Measurements from ENCODE around the gene H2BK1.
A peak's percentile ranks its signal among the peaks of the same experiment; 100 is the strongest.

The H2BK1 gene

GRCh38 chr7:151251328-151251688 is 41.0 kb upstream of the H2BK1 start:
- H3K4me3 ChIP-seq (ENCODE audit: low read length) = no peak overlapping the region; the same call in 1 of the 2 replicates
- H3K4me1 ChIP-seq (ENCODE audit: low read length) = peaks cover 4% of the 10 kb centered on the region; the same call in 1 of the 2 replicates
- no peaks in the 10 kb centered on the region for H3F3A ChIP-seq (ENCODE audit: insufficient read depth, low read length)
- H3K27ac ChIP-seq (ENCODE audit: low read length) = no peak overlapping the region
- H3K4me2 ChIP-seq (ENCODE audit: low read depth, low read length) = peak overlapping the region; percentile 65; the same call in 1 of the 2 replicates
- no peaks in the 10 kb centered on the region for H3K9me3 ChIP-seq (replicated peaks; ENCODE audit: insufficient read depth, low read length)
- H3K27me3 ChIP-seq (replicated peaks; ENCODE audit: insufficient read depth, low read length) = peaks cover 91% of the 10 kb centered on the region
- H3K79me2 ChIP-seq (ENCODE audit: low read length) = no peaks in the 10 kb centered on the region
- DNase-seq = no peak
- no peaks in the 10 kb centered on the region for H4K20me1 ChIP-seq (ENCODE audit: insufficient read depth, low read length)
- no peak overlapping the region for H3K9ac ChIP-seq (ENCODE audit: low read length)
- H2AFZ ChIP-seq (ENCODE audit: low read length) = no peak overlapping the region
- TF ChIP-seq, protein P1, sequence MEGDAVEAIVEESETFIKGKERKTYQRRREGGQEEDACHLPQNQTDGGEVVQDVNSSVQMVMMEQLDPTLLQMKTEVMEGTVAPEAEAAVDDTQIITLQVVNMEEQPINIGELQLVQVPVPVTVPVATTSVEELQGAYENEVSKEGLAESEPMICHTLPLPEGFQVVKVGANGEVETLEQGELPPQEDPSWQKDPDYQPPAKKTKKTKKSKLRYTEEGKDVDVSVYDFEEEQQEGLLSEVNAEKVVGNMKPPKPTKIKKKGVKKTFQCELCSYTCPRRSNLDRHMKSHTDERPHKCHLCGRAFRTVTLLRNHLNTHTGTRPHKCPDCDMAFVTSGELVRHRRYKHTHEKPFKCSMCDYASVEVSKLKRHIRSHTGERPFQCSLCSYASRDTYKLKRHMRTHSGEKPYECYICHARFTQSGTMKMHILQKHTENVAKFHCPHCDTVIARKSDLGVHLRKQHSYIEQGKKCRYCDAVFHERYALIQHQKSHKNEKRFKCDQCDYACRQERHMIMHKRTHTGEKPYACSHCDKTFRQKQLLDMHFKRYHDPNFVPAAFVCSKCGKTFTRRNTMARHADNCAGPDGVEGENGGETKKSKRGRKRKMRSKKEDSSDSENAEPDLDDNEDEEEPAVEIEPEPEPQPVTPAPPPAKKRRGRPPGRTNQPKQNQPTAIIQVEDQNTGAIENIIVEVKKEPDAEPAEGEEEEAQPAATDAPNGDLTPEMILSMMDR (IDR thresholded peaks at IDR 0.05; ENCODE audit: low read length) = no peak
- TF ChIP-seq EZH2phosphoT487 (IDR thresholded peaks at IDR 0.05; ENCODE audit: low read length) (no peak), EZH2 (optimal IDR thresholded peaks at IDR 0.05; ENCODE audit: low read depth, low read length) (peak; percentile 72)
- H3K9me2 ChIP-seq (replicated peaks; ENCODE audit: insufficient read depth, low read length) = no peaks in the 10 kb centered on the region
- H3K36me3 ChIP-seq (replicated peaks; ENCODE audit: insufficient read depth, low read length) = no peaks in the 10 kb centered on the region

- H3K4me2 ChIP-seq (ENCODE audit: low read depth, low read length) = no peak overlapping the region
- H4K20me1 ChIP-seq (ENCODE audit: insufficient read depth, low read length) = peaks cover 5% of the 10 kb centered on the region; the same call in 1 of the 2 replicates
Measured at GRCh38 chr7:151250181-151251132, 40.2 kb upstream of the H2BK1 start.

GRCh38 chr7:151249732-151250072 is 39.4 kb upstream of the H2BK1 start:
- no peaks in the 10 kb centered on the region for H3F3A ChIP-seq (ENCODE audit: insufficient read depth, low read length)
- TF ChIP-seq, protein P1 (IDR thresholded peaks at IDR 0.05; ENCODE audit: low read length) = no peak
- TF ChIP-seq EZH2phosphoT487 (IDR thresholded peaks at IDR 0.05; ENCODE audit: low read length) (no peak), EZH2 (optimal IDR thresholded peaks at IDR 0.05; ENCODE audit: low read depth, low read length) (no peak)
- no peaks in the 10 kb centered on the region for H3K79me2 ChIP-seq (ENCODE audit: low read length)
- H2AFZ ChIP-seq (ENCODE audit: low read length) = no peak overlapping the region
- no peak overlapping the region for H3K27ac ChIP-seq (ENCODE audit: low read length)
- no peaks in the 10 kb centered on the region for H3K9me3 ChIP-seq (replicated peaks; ENCODE audit: insufficient read depth, low read length)
- peaks cover 9% of the 10 kb centered on the region; the same call in 1 of the 2 replicates for H3K4me1 ChIP-seq (ENCODE audit: low read length)
- no peaks in the 10 kb centered on the region for H3K9me2 ChIP-seq (replicated peaks; ENCODE audit: insufficient read depth, low read length)
- no peaks in the 10 kb centered on the region for H3K36me3 ChIP-seq (replicated peaks; ENCODE audit: insufficient read depth, low read length)
- no peak overlapping the region; the same call in 1 of the 2 replicates for H3K4me2 ChIP-seq (ENCODE audit: low read depth, low read length)
- no peak overlapping the region for H3K4me3 ChIP-seq (ENCODE audit: low read length)
- DNase-seq = no peak
- H4K20me1 ChIP-seq (ENCODE audit: insufficient read depth, low read length) = peaks cover 5% of the 10 kb centered on the region; the same call in 1 of the 2 replicates
- peaks cover 91% of the 10 kb centered on the region for H3K27me3 ChIP-seq (replicated peaks; ENCODE audit: insufficient read depth, low read length)
- H3K9ac ChIP-seq (ENCODE audit: low read length) = no peak overlapping the region

More at GRCh38 chr7:151250181-151251132, 40.2 kb upstream of the H2BK1 start:
- Histone ChIP-seq H3F3A (ENCODE audit: insufficient read depth, low read length) (no peaks in the 10 kb centered on the region), H3K79me2 (ENCODE audit: low read length) (no peaks in the 10 kb centered on the region), H3K9me3 (replicated peaks; ENCODE audit: insufficient read depth, low read length) (no peaks in the 10 kb centered on the region), H3K36me3 (replicated peaks; ENCODE audit: insufficient read depth, low read length) (no peaks in the 10 kb centered on the region), H3K9ac (ENCODE audit: low read length) (no peak overlapping the region), H3K4me1 (ENCODE audit: low read length) (peaks cover 4% of the 10 kb centered on the region; the same call in 1 of the 2 replicates), H3K4me3 (ENCODE audit: low read length) (no peak overlapping the region), H3K9me2 (replicated peaks; ENCODE audit: insufficient read depth, low read length) (no peaks in the 10 kb centered on the region), H3K27me3 (replicated peaks; ENCODE audit: insufficient read depth, low read length) (peaks cover 92% of the 10 kb centered on the region), H3K27ac (ENCODE audit: low read length) (no peak overlapping the region), H2AFZ (ENCODE audit: low read length) (no peak overlapping the region)
- no peak for DNase-seq
- TF ChIP-seq, protein P1 (IDR thresholded peaks at IDR 0.05; ENCODE audit: low read length) = no peak
- no peak for TF ChIP-seq EZH2 (optimal IDR thresholded peaks at IDR 0.05; ENCODE audit: low read depth, low read length)
- no peak for TF ChIP-seq EZH2phosphoT487 (IDR thresholded peaks at IDR 0.05; ENCODE audit: low read length)

Data from MM.1S (cell line).